K562 (cell line): ENCODE results near the gene IQCN. TPM values are rescaled to one million over a fixed set of nuclear protein-coding genes. Genes with fewer than 3 reads are reported as not detected.

ENCODE experiments used
- EZH2 ChIP-seq: IDR thresholded peaks from 2 replicates; pipeline ENCODE4 v1.6.1; 2012; ENCODE audit warnings: low read depth, mild to moderate bottlenecking, inconsistent platforms, low read length, borderline replicate concordance
- HSF4 ChIP-seq: fragments of 250-450 bp; sonication (Bioruptor Pico); IDR thresholded peaks from 2 replicates; pipeline ENCODE4 v2.1.2; 2022; ENCODE audit warnings: mild to moderate bottlenecking, moderate library complexity, borderline replicate concordance
- MAFK ChIP-seq: IDR thresholded peaks from 2 replicates; pipeline ENCODE4 v1.6.1; 2011; ENCODE audit warnings: low read length, improper control_type of control experiment
- MBD2 ChIP-seq: sonication (generic); IDR thresholded peaks from 2 replicates; pipeline ENCODE4 v1.6.1; 2016; ENCODE audit warnings: low read depth, borderline replicate concordance
- MTA3 ChIP-seq: fragments of 450-650 bp; formaldehyde crosslinking; IDR thresholded peaks from 2 replicates; pipeline ENCODE4 v1.6.1; 2017; ENCODE audit warnings: mild to moderate bottlenecking, borderline replicate concordance
- POLR2H ChIP-seq: IDR thresholded peaks from 2 replicates; pipeline ENCODE4 v1.6.1; 2016; ENCODE audit warnings: missing genetic modification characterization, low read depth, mild to moderate bottlenecking, control low read depth, missing compliant biosample characterization, moderate library complexity
- RUNX1 ChIP-seq: sonication (generic); IDR thresholded peaks from 2 replicates; pipeline ENCODE4 v1.6.1; 2016; ENCODE audit warnings: antibody characterized with exemption, low read depth
- SOX6 ChIP-seq: fragments of 450-650 bp; IDR thresholded peaks from 2 replicates; pipeline ENCODE4 v1.6.1; 2014; ENCODE audit warnings: mild to moderate bottlenecking
- ZFP36 ChIP-seq: fragments of 150-350 bp; IDR thresholded peaks from 2 replicates; pipeline ENCODE4 v1.6.1; 2018; ENCODE audit warnings: low read length, low read depth; ENCODE audit not compliant: partially characterized antibody
- ZNF311 ChIP-seq: fragments of 250-450 bp; sonication (Bioruptor Pico); IDR thresholded peaks from 2 replicates; pipeline ENCODE4 v1.4.0; 2020; ENCODE audit warnings: mild to moderate bottlenecking, moderate library complexity
- ZNF316 ChIP-seq: fragments of 450-650 bp; IDR thresholded peaks from 2 replicates; pipeline ENCODE4 v1.6.1; 2016
- ZNF384 ChIP-seq: IDR thresholded peaks from 2 replicates; pipeline ENCODE4 v1.6.1; 2012; ENCODE audit warnings: low read depth, low read length, improper control_type of control experiment
- ZNF778 ChIP-seq: fragments of 450-650 bp; formaldehyde crosslinking; IDR thresholded peaks from 2 replicates; pipeline ENCODE4 v1.4.0; 2020; ENCODE audit warnings: mild to moderate bottlenecking, moderate library complexity
- polyA plus RNA-seq, 8 experiments: library from polyadenylated mRNA; depleted of rRNA in 4 of 8; stranded (reverse) in 5 of 8; unstranded in 3 of 8; fragments of >200 nt; fragmentation: Nextera tagmentation in 2 of 8; fragmentation: Illumina TruSeq in 1 of 8; extraction: Ambion mirVana in 2 of 8; extraction: Trizol in 1 of 8; gene quantifications; 2 replicates each; pipeline versions ENCODE4 v1.2.1 to v1.2.3, GENCODE V29; 2011 to 2014; ENCODE audit warnings: inconsistent platforms in 1 of 8, missing spikeins in 1 of 8
- total RNA-seq, 7 experiments: library from RNA; depleted of rRNA in 6 of 7; stranded (reverse); fragments of >200 nt in 6 of 7; fragmentation: Illumina TruSeq in 2 of 7; extraction: Trizol in 2 of 7; gene quantifications; 2 replicates each; pipeline versions ENCODE4 v1.2.1 to v1.2.3, GENCODE V29; 2011 to 2021; ENCODE audit warnings: low replicate concordance in 1 of 7
- TF ChIP-seq, protein P1 (sequence below): fragments of 250-450 bp; sonication (Bioruptor Pico); IDR thresholded peaks from 2 replicates; pipeline ENCODE4 v1.4.0; 2020; ENCODE audit warnings: mild to moderate bottlenecking, moderate library complexity, borderline replicate concordance
- TF ChIP-seq, protein P2 (sequence below): fragments of 250-450 bp; sonication (Bioruptor Pico); IDR thresholded peaks from 2 replicates; pipeline ENCODE4 v1.4.0; 2020
- TF ChIP-seq, protein P3 (sequence below): conservative IDR thresholded peaks from 2 replicates; pipeline ENCODE4 v1.6.1; 2011; ENCODE audit warnings: low read depth, mild to moderate bottlenecking, low read length; ENCODE audit not compliant: control insufficient read depth
- TF ChIP-seq, protein P4 (sequence below): fragments of 150-350 bp; conservative IDR thresholded peaks from 2 replicates; pipeline ENCODE4 v1.6.1; 2014; ENCODE audit warnings: low read length
- TF ChIP-seq, protein P5 (sequence below): IDR thresholded peaks from 2 replicates; pipeline ENCODE4 v1.6.1; 2016; ENCODE audit warnings: missing genetic modification characterization, missing compliant biosample characterization

The IQCN gene
- total and polyA plus RNA-seq, 9 of the 15 experiments (the other 6 are each of a cell fraction or from before 2014, with no cell fraction given) = 0.01 to 0.07 (median 0.04) TPM; not detected in 3

DNA sequence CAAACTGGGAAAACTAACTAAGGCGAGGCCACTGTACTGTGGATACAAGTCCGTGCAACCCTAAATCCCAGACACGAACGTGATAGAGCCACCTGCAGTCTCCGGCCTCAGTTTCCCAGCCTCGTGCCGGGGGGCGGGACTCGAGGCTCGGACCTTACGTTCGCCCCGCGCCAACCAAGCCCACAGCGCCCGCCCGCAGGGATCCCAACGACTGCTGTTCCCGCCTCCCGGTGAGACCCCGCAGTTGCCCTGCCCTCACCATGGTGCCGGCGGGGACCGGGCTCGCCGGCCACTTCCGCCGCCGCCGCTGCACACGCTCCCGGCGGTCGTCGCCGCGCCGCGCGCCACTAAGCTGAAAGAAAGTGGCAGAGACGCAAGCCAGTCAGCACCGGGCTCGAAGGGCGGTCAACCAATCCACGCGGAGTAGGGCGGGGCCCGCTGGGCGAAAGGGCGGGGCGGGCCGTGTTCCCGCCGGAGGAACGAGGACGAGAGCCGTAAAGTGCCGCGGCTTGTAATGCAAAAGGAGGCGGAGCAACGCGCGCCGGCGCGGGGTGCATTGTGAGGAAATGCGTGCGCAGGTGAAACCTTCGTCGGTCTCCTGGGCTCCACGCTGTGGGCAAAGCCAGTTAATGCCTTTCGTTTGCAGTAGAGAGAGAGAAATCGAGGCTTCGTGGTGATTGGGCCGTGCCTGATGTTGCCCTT lies 48.7 kb upstream of the IQCN start, which contains the start of gene LSM4 (continued):
- TF ChIP-seq, protein P1, sequence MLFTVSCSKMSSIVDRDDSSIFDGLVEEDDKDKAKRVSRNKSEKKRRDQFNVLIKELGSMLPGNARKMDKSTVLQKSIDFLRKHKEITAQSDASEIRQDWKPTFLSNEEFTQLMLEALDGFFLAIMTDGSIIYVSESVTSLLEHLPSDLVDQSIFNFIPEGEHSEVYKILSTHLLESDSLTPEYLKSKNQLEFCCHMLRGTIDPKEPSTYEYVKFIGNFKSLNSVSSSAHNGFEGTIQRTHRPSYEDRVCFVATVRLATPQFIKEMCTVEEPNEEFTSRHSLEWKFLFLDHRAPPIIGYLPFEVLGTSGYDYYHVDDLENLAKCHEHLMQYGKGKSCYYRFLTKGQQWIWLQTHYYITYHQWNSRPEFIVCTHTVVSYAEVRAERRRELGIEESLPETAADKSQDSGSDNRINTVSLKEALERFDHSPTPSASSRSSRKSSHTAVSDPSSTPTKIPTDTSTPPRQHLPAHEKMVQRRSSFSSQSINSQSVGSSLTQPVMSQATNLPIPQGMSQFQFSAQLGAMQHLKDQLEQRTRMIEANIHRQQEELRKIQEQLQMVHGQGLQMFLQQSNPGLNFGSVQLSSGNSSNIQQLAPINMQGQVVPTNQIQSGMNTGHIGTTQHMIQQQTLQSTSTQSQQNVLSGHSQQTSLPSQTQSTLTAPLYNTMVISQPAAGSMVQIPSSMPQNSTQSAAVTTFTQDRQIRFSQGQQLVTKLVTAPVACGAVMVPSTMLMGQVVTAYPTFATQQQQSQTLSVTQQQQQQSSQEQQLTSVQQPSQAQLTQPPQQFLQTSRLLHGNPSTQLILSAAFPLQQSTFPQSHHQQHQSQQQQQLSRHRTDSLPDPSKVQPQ (CRISPR knock-in tag) = no peak
- TF ChIP-seq MAFK (no peak), ZNF311 (CRISPR knock-in tag) (no peak), HSF4 (CRISPR knock-in tag) (no peak), POLR2H (tag) (peak; percentile 56; the same call in 1 of the 2 replicates), SOX6 (no peak; the same call in 1 of the 2 replicates), ZFP36 (no peak), ZNF778 (CRISPR knock-in tag) (no peak), MTA3 (peak; percentile 70; the same call in 1 of the 2 replicates), ZNF316 (no peak), ZNF384 (no peak), MBD2 (peak; percentile 94), RUNX1 (no peak; the same call in 1 of the 2 replicates), EZH2 (no peak)
- TF ChIP-seq, protein P2, sequence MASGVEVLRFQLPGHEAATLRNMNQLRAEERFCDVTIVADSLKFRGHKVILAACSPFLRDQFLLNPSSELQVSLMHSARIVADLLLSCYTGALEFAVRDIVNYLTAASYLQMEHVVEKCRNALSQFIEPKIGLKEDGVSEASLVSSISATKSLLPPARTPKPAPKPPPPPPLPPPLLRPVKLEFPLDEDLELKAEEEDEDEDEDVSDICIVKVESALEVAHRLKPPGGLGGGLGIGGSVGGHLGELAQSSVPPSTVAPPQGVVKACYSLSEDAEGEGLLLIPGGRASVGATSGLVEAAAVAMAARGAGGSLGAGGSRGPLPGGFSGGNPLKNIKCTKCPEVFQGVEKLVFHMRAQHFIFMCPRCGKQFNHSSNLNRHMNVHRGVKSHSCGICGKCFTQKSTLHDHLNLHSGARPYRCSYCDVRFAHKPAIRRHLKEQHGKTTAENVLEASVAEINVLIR (CRISPR knock-in tag) = no peak
- TF ChIP-seq, protein P3, sequence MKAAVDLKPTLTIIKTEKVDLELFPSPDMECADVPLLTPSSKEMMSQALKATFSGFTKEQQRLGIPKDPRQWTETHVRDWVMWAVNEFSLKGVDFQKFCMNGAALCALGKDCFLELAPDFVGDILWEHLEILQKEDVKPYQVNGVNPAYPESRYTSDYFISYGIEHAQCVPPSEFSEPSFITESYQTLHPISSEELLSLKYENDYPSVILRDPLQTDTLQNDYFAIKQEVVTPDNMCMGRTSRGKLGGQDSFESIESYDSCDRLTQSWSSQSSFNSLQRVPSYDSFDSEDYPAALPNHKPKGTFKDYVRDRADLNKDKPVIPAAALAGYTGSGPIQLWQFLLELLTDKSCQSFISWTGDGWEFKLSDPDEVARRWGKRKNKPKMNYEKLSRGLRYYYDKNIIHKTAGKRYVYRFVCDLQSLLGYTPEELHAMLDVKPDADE = peak; percentile 53; the same call in 1 of the 2 replicates
- TF ChIP-seq, protein P4, sequence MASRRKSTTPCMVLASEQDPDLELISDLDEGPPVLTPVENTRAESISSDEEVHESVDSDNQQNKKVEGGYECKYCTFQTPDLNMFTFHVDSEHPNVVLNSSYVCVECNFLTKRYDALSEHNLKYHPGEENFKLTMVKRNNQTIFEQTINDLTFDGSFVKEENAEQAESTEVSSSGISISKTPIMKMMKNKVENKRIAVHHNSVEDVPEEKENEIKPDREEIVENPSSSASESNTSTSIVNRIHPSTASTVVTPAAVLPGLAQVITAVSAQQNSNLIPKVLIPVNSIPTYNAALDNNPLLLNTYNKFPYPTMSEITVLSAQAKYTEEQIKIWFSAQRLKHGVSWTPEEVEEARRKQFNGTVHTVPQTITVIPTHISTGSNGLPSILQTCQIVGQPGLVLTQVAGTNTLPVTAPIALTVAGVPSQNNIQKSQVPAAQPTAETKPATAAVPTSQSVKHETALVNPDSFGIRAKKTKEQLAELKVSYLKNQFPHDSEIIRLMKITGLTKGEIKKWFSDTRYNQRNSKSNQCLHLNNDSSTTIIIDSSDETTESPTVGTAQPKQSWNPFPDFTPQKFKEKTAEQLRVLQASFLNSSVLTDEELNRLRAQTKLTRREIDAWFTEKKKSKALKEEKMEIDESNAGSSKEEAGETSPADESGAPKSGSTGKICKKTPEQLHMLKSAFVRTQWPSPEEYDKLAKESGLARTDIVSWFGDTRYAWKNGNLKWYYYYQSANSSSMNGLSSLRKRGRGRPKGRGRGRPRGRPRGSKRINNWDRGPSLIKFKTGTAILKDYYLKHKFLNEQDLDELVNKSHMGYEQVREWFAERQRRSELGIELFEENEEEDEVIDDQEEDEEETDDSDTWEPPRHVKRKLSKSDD = no peak
- TF ChIP-seq, protein P5, sequence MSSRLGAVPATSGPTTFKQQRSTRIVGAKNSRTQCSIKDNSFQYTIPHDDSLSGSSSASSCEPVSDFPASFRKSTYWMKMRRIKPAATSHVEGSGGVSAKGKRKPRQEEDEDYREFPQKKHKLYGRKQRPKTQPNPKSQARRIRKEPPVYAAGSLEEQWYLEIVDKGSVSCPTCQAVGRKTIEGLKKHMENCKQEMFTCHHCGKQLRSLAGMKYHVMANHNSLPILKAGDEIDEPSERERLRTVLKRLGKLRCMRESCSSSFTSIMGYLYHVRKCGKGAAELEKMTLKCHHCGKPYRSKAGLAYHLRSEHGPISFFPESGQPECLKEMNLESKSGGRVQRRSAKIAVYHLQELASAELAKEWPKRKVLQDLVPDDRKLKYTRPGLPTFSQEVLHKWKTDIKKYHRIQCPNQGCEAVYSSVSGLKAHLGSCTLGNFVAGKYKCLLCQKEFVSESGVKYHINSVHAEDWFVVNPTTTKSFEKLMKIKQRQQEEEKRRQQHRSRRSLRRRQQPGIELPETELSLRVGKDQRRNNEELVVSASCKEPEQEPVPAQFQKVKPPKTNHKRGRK (tag) = no peak
